Measurements from ENCODE around the gene MIOX. TPM values are rescaled to one million over a fixed set of nuclear protein-coding genes. Genes with fewer than 3 reads are reported as not detected.

The MIOX gene
- total and polyA plus RNA-seq, 10 of the 15 experiments (the other 5 are each of a cell fraction or from before 2014, with no cell fraction given) = 0.10 to 0.31 TPM; not detected in 8

DNA sequence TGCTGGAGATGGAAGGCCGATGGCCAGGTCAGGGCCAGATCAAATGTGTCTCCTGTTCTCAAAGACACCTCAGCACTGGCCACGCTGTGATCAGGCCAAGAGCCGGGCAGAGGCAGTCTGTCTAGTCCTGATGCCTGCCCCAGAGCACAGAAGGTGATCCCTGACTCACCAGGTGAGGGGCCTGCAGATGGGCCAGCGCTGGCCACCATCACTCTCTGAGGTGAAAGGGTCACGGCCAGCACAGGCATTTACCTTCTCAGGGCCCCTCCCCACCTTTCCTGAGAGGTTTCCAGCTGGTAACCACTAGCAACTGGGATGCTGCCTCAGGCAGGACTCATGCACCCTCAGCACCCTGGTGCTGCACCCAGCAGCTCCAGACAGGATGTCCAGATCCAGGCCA, 14.7 kb upstream of the MIOX start:
- POLR2A ChIA-PET = interaction anchor here (0.6 to 2.2 kb wide), 3 partner anchors 36 to 194 kb away, joined by 4 to 6 read pairs (median 4); partner anchors contain the start of genes LMF2 and SCO2
- Histone ChIP-seq H3K4me3 (no peak overlapping the region), H2AFZ (ENCODE audit: control insufficient read depth, low read depth, low read length) (no peak overlapping the region), H4K20me1 (ENCODE audit: control insufficient read depth, insufficient read depth) (no peaks in the 10 kb centered on the region), H3K4me1 (ENCODE audit: control insufficient read depth, insufficient read depth, low read length) (peaks cover 54% of the 10 kb centered on the region), H3K9me3 (replicated peaks; ENCODE audit: control insufficient read depth, insufficient read depth, low read length) (no peaks in the 10 kb centered on the region), H3K9ac (ENCODE audit: control insufficient read depth, insufficient read depth, low read length) (peak overlapping the region; percentile 16; the same call in 1 of the 2 replicates), H3K27me3 (replicated peaks in 1 of 2; ENCODE audit: control insufficient read depth in 2 of 2, insufficient read depth in 2 of 2, low read length in 1 of 2) (no peaks in the 10 kb centered on the region), H3K4me2 (ENCODE audit: control insufficient read depth, insufficient read depth) (peak overlapping the region; percentile 99), H3K79me2 (ENCODE audit: control insufficient read depth, insufficient read depth, low read length) (peaks cover 55% of the 10 kb centered on the region), H3K27ac (ENCODE audit: control insufficient read depth, insufficient read depth) (no peak overlapping the region), H3K36me3 (ENCODE audit: control insufficient read depth in 2 of 2, insufficient read depth in 2 of 2, low read length in 1 of 2) (peaks cover 4 to 9% of the 10 kb centered on the region in 2 experiments; a peak in 2 of 4 replicates)
- CTCF ChIA-PET = interaction anchor here (1.0 to 2.9 kb wide), 6 partner anchors 8 to 231 kb away, joined by 4 to 16 read pairs (median 8); no protein-coding TSS in a partner anchor
- RAD21 ChIA-PET (ENCODE audit: unreplicated experiment) = interaction anchor here (0.6 to 2.3 kb wide), 2 partner anchors 54 to 88 kb away, joined by 3 to 6 read pairs; partner anchors contain the start of gene SCO2
- BruUV-seq (replicated peaks) = no TSS peak
- 57% methylated on average over 5 of the region's 5 CpGs for WGBS (ENCODE audit: insufficient coverage, insufficient replicate concordance, low lambda C conversion rate, missing lambda C conversion rate)
- in situ Hi-C loops (cut with MboI) (no loop called here), intact Hi-C loops (cut with micrococcal nuclease; ENCODE audit: unreplicated experiment) (loop anchor here (10.0 kb wide), 1 partner anchor 227 kb away; the partner anchor contains the start of gene TUBGCP6)
- FAIRE-seq (no peak), ATAC-seq (no peak), DNase-seq (ENCODE audit: low read depth, low spot score) (no peak)
- SMC1A ChIA-PET (ENCODE audit: uncharacterized antibody, unreplicated experiment) = interaction anchor here (1.6 kb wide), 1 partner anchor 26 kb away, joined by 5 read pairs; no protein-coding TSS in a partner anchor
- TF ChIP-seq, protein P1, sequence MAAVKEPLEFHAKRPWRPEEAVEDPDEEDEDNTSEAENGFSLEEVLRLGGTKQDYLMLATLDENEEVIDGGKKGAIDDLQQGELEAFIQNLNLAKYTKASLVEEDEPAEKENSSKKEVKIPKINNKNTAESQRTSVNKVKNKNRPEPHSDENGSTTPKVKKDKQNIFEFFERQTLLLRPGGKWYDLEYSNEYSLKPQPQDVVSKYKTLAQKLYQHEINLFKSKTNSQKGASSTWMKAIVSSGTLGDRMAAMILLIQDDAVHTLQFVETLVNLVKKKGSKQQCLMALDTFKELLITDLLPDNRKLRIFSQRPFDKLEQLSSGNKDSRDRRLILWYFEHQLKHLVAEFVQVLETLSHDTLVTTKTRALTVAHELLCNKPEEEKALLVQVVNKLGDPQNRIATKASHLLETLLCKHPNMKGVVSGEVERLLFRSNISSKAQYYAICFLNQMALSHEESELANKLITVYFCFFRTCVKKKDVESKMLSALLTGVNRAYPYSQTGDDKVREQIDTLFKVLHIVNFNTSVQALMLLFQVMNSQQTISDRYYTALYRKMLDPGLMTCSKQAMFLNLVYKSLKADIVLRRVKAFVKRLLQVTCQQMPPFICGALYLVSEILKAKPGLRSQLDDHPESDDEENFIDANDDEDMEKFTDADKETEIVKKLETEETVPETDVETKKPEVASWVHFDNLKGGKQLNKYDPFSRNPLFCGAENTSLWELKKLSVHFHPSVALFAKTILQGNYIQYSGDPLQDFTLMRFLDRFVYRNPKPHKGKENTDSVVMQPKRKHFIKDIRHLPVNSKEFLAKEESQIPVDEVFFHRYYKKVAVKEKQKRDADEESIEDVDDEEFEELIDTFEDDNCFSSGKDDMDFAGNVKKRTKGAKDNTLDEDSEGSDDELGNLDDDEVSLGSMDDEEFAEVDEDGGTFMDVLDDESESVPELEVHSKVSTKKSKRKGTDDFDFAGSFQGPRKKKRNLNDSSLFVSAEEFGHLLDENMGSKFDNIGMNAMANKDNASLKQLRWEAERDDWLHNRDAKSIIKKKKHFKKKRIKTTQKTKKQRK (IDR thresholded peaks at IDR 0.05; ENCODE audit: low read depth, low read length) = no peak
- TF ChIP-seq ZNF217 (IDR thresholded peaks at IDR 0.05) = no peak
- TF ChIP-seq EZH2 (IDR thresholded peaks at IDR 0.05; ENCODE audit: borderline replicate concordance, control insufficient read depth, low read depth, low read length) = no peak
